OCI-LY1 (cell line): ENCODE results near the gene TRIOBP.

ENCODE experiments used
- EZH2 ChIP-seq: fragments of 200-600 bp; sonication (generic), shearing (Covaris generic); IDR thresholded peaks from 2 replicates; pipeline ENCODE4 v1.8.0; 2017; ENCODE audit warnings: borderline replicate concordance, mixed run types, mild to moderate bottlenecking, antibody characterized with exemption, low read length, moderate library complexity, mixed read lengths
- TF ChIP-seq, protein P1 (sequence below): fragments of 200-600 bp; sonication (generic), shearing (Covaris generic); IDR thresholded peaks from 2 replicates; pipeline ENCODE4 v1.5.1; 2017; ENCODE audit warnings: mild to moderate bottlenecking, antibody characterized with exemption, low read length, moderate library complexity, mixed read lengths

DNA sequence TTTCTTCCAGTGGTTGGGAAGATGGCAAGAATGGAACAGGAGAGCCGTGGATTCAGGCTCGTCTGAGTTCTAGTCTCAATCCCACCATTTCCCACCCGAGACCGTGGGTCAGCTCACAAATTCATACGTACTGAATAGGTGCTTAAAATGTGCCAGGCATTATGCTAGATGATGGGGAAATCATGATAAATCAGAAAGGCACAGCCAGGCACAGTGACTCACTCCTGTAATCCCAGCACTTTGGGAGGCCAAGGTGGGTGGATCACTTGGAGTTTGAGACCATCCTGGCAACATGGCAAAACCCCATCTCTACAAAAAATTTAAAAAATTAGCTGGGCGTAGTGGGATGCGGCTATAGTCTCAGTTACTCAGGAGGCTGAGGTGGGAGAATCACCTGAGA lies 7.1 kb downstream of the TRIOBP start:
- TF ChIP-seq, protein P1, sequence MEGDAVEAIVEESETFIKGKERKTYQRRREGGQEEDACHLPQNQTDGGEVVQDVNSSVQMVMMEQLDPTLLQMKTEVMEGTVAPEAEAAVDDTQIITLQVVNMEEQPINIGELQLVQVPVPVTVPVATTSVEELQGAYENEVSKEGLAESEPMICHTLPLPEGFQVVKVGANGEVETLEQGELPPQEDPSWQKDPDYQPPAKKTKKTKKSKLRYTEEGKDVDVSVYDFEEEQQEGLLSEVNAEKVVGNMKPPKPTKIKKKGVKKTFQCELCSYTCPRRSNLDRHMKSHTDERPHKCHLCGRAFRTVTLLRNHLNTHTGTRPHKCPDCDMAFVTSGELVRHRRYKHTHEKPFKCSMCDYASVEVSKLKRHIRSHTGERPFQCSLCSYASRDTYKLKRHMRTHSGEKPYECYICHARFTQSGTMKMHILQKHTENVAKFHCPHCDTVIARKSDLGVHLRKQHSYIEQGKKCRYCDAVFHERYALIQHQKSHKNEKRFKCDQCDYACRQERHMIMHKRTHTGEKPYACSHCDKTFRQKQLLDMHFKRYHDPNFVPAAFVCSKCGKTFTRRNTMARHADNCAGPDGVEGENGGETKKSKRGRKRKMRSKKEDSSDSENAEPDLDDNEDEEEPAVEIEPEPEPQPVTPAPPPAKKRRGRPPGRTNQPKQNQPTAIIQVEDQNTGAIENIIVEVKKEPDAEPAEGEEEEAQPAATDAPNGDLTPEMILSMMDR = no peak
- TF ChIP-seq EZH2 = no peak
